PC-3 (cell line): ENCODE results near the gene GALNT14. TPM values are rescaled to one million over a fixed set of nuclear protein-coding genes. Genes with fewer than 3 reads are reported as not detected.

Experiments
- ATAC-seq: fragments of 200-7000 bp; cut with Tn5 transposase; 2 replicates; pipeline ENCODE4 v1.9.1; 2020; ENCODE audit warnings: mild to moderate bottlenecking, moderate library complexity
- BruUV-seq: library from RNA; stranded (reverse); fragments of 400-500 nt; replicated peaks from 2 replicates; lab custom pipeline; 2021; lab: Mats Ljungman, UMichigan
- CTCF ChIA-PET: fragments of 300-600 bp; sonication (Branson Sonifier 250); formaldehyde crosslinking; loops from one replicate; lab custom pipeline; 2022; ENCODE audit warnings: antibody characterized with exemption; lab: Charles Lee
- POLR2A ChIA-PET: fragments of 300-600 bp; sonication (Branson Sonifier 250); formaldehyde crosslinking; loops from one replicate; lab custom pipeline; 2022; ENCODE audit warnings: antibody characterized with exemption; ENCODE audit not compliant: unreplicated experiment; lab: Charles Lee
- DNase-seq: peaks from one replicate; pipeline ENCODE4 v3.0.0-alpha.2; 2015
- H2AFZ ChIP-seq: fragments of 300-600 bp; sonication (generic); 2 replicates; pipeline ENCODE4 v1.6.0; 2016; ENCODE audit warnings: antibody characterized with exemption, low read length
- H3F3A ChIP-seq: fragments of 300-600 bp; sonication (generic); one replicate; pipeline ENCODE4 v1.6.0; 2017; ENCODE audit warnings: antibody characterized with exemption, low read length, control low read depth, mild to moderate bottlenecking; ENCODE audit not compliant: unreplicated experiment
- H3K27ac ChIP-seq: fragments of 300-600 bp; sonication (generic); 2 replicates; pipeline ENCODE4 v1.5.1; 2016; ENCODE audit warnings: mild to moderate bottlenecking, low read length
- H3K27me3 ChIP-seq: fragments of 300-600 bp; sonication (generic); 2 replicates; pipeline ENCODE4 v1.6.1; 2016; ENCODE audit warnings: low read length, mixed read lengths
- H3K36me3 ChIP-seq: fragments of 300-600 bp; sonication (generic); 2 replicates; pipeline ENCODE4 v1.6.1; 2016; ENCODE audit warnings: low read depth, mixed run types, low read length, mixed read lengths
- H3K4me1 ChIP-seq: fragments of 300-600 bp; sonication (generic); 2 replicates; pipeline ENCODE4 v1.5.1; 2016; ENCODE audit warnings: low read length; ENCODE audit not compliant: insufficient read depth
- H3K4me2 ChIP-seq: fragments of 300-600 bp; sonication (generic); 2 replicates; pipeline ENCODE4 v1.6.0; 2016; ENCODE audit warnings: low read length
- H3K4me3 ChIP-seq: fragments of 300-600 bp; sonication (generic); 2 replicates; pipeline ENCODE4 v1.5.1; 2016; ENCODE audit warnings: mild to moderate bottlenecking, low read length, mixed read lengths
- H3K79me2 ChIP-seq: fragments of 300-600 bp; sonication (generic); 2 replicates; pipeline ENCODE4 v1.6.1; 2017; ENCODE audit warnings: low read length, mixed read lengths
- H3K9ac ChIP-seq: fragments of 300-600 bp; sonication (generic); 2 replicates; pipeline ENCODE4 v1.6.0; 2016; ENCODE audit warnings: mild to moderate bottlenecking, low read length
- H3K9me2 ChIP-seq: fragments of 300-600 bp; sonication (generic); replicated peaks from 2 replicates; pipeline ENCODE4 v1.6.1; 2016; ENCODE audit warnings: mixed run types, low read length, mixed read lengths
- H3K9me3 ChIP-seq: fragments of 300-600 bp; sonication (generic); 2 replicates; pipeline ENCODE4 v1.6.1; 2016; ENCODE audit warnings: low read length, mixed read lengths
- H4K20me1 ChIP-seq: fragments of 300-600 bp; sonication (generic); 2 replicates; pipeline ENCODE4 v1.6.1; 2016; ENCODE audit warnings: low read length, mixed read lengths
- CTCF ChIP-seq: fragments of 300-600 bp; sonication (generic); conservative IDR thresholded peaks from 2 replicates; pipeline ENCODE4 v1.5.1; 2017; ENCODE audit warnings: antibody characterized with exemption, low read depth, mild to moderate bottlenecking, low read length
- EZH2 ChIP-seq: fragments of 300-600 bp; sonication (generic); IDR thresholded peaks from one replicate; pipeline ENCODE4 v1.6.1; 2017; ENCODE audit warnings: antibody characterized with exemption, mild to moderate bottlenecking, low read length; ENCODE audit not compliant: unreplicated experiment
- EZH2phosphoT487 ChIP-seq: fragments of 300-600 bp; sonication (generic); IDR thresholded peaks from 2 replicates; pipeline ENCODE4 v1.6.1; 2018; ENCODE audit warnings: mild to moderate bottlenecking, antibody characterized with exemption, low read length, borderline replicate concordance
- intact Hi-C: fragments of 100-400 bp; cut with micrococcal nuclease; formaldehyde crosslinking; loops from 2 replicates; pipeline ENCODE4 v1.9.0; 2023
- total RNA-seq: library from RNA; depleted of rRNA; stranded (reverse); fragments of >200 nt; gene quantifications from 2 replicates; pipeline ENCODE4 v1.2.3, GENCODE V29; 2014

Gene GALNT14
- total RNA-seq, 1 experiment from 2014 or later, result 10.2 TPM

- Histone ChIP-seq H4K20me1 (no peaks in the 10 kb centered on the region), H3K27me3 (no peaks in the 10 kb centered on the region), H3K79me2 (no peaks in the 10 kb centered on the region), H3K9me3 (no peaks in the 10 kb centered on the region), H3K27ac (no peak overlapping the region), H3K4me3 (no peak overlapping the region), H3K4me2 (no peak overlapping the region), H2AFZ (no peak overlapping the region), H3K4me1 (no peaks in the 10 kb centered on the region), H3K9ac (no peak overlapping the region), H3K9me2 (no peaks in the 10 kb centered on the region), H3K36me3 (no peaks in the 10 kb centered on the region), H3F3A (no peaks in the 10 kb centered on the region)
- no peak for TF ChIP-seq CTCF
- no peak for TF ChIP-seq EZH2phosphoT487
- no peak for TF ChIP-seq EZH2
- intact Hi-C loops, result no loop called here
- no peak for DNase-seq
- no TSS peak for BruUV-seq
- ATAC-seq, result no peak
- ChIA-PET POLR2A (no interaction called here), CTCF (no interaction called here)
Measured at GRCh38 chr2:30933496-30933895, 204.7 kb downstream of the GALNT14 start.

- no peak overlapping the region for H3K9ac ChIP-seq
- ChIA-PET POLR2A (no interaction called here), CTCF (no interaction called here)
- intact Hi-C loops, result no loop called here
- no peak overlapping the region for H2AFZ ChIP-seq
- TF ChIP-seq EZH2phosphoT487 (no peak), CTCF (no peak), EZH2 (no peak)
- H3K4me2 ChIP-seq, result no peak overlapping the region
- no TSS peak for BruUV-seq
- ATAC-seq (no peak), DNase-seq (no peak)
- no peaks in the 10 kb centered on the region for H3K79me2 ChIP-seq
- no peaks in the 10 kb centered on the region for H3K9me2 ChIP-seq
- H3K4me1 ChIP-seq, result no peaks in the 10 kb centered on the region
- no peak overlapping the region for H3K4me3 ChIP-seq
- H3K27me3 ChIP-seq, result no peaks in the 10 kb centered on the region
- no peaks in the 10 kb centered on the region for H3K9me3 ChIP-seq
- no peaks in the 10 kb centered on the region for H3F3A ChIP-seq
- no peaks in the 10 kb centered on the region for H3K36me3 ChIP-seq
- no peak overlapping the region for H3K27ac ChIP-seq
- no peaks in the 10 kb centered on the region for H4K20me1 ChIP-seq
Measured at GRCh38 chr2:30932870-30933269, 205.4 kb downstream of the GALNT14 start.

DNA sequence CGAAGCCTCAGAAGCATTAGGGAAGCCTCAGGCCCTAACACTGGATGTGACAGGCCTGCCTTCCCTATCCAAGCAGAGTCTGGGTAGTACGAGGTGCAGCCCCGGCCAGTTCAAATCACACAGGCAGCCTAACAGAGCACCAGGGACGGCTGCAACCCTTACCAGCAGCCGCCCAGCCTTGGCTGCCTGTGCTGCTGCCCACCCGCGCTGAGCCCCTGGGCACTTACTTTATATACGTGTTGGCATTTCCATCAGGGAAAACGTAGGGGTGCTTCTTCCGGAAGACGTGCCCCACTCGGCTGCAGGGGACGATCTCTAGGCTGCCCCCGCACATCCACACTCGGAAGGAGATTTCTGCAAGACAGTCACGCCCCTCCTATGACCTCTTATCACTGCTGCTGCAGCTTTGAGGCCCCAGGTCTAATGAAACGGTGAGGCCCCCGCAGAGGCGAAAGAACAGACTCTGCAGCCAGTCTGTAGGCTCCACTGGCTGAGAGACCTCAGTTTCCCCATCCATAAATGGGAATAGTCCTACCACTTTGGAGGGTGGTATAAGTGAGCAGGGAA lies 206.3 kb downstream of the GALNT14 start:
- Histone ChIP-seq H3K4me2 (no peak overlapping the region), H3K4me3 (no peak overlapping the region), H3K36me3 (no peaks in the 10 kb centered on the region), H4K20me1 (no peaks in the 10 kb centered on the region), H3K9ac (no peak overlapping the region), H3K27ac (no peak overlapping the region), H3K9me3 (no peaks in the 10 kb centered on the region), H3K9me2 (no peaks in the 10 kb centered on the region), H3K4me1 (no peaks in the 10 kb centered on the region), H3F3A (no peaks in the 10 kb centered on the region), H3K27me3 (no peaks in the 10 kb centered on the region), H3K79me2 (no peaks in the 10 kb centered on the region), H2AFZ (no peak overlapping the region)
- ChIA-PET CTCF (no interaction called here), POLR2A (no interaction called here)
- DNase-seq, result no peak
- intact Hi-C loops, result no loop called here
- no peak for TF ChIP-seq EZH2phosphoT487
- no peak for TF ChIP-seq EZH2
- no peak for TF ChIP-seq CTCF
- ATAC-seq, result no peak
- no TSS peak for BruUV-seq
